Mucosa of stomach (tissue), 1 donor: ENCODE results near the gene TAT.
A peak's percentile ranks its signal among the peaks of the same experiment; 100 is the strongest.
"Not testable (repeated sequence)": the region's sequence is repeated elsewhere in the genome, so short reads cannot be mapped to it uniquely, and the experiment has no call there.

Experiments
- H3K27me3 ChIP-seq: one replicate; pipeline ENCODE4 v1.7.0; 2013; ENCODE audit warnings: mild to moderate bottlenecking, low read length; ENCODE audit not compliant: control insufficient read depth, insufficient read depth
- H3K36me3 ChIP-seq: one replicate; pipeline ENCODE4 v1.7.0; 2013; ENCODE audit warnings: low read length; ENCODE audit not compliant: control insufficient read depth, insufficient read depth
- H3K4me1 ChIP-seq: one replicate; pipeline ENCODE4 v1.7.0; 2013; ENCODE audit warnings: mild to moderate bottlenecking, low read length; ENCODE audit not compliant: control insufficient read depth, insufficient read depth
- H3K4me3 ChIP-seq: one replicate; pipeline ENCODE4 v1.7.0; 2013; ENCODE audit warnings: low read length
- H3K9ac ChIP-seq: one replicate; pipeline ENCODE4 v1.7.0; 2013; ENCODE audit warnings: mild to moderate bottlenecking, low read length, moderate library complexity
- H3K9me3 ChIP-seq: one replicate; pipeline ENCODE4 v1.7.0; 2013; ENCODE audit warnings: mild to moderate bottlenecking, low read length, moderate library complexity; ENCODE audit not compliant: control insufficient read depth
- donor health status: Pancreatic carcinoma.

Gene TAT

DNA sequence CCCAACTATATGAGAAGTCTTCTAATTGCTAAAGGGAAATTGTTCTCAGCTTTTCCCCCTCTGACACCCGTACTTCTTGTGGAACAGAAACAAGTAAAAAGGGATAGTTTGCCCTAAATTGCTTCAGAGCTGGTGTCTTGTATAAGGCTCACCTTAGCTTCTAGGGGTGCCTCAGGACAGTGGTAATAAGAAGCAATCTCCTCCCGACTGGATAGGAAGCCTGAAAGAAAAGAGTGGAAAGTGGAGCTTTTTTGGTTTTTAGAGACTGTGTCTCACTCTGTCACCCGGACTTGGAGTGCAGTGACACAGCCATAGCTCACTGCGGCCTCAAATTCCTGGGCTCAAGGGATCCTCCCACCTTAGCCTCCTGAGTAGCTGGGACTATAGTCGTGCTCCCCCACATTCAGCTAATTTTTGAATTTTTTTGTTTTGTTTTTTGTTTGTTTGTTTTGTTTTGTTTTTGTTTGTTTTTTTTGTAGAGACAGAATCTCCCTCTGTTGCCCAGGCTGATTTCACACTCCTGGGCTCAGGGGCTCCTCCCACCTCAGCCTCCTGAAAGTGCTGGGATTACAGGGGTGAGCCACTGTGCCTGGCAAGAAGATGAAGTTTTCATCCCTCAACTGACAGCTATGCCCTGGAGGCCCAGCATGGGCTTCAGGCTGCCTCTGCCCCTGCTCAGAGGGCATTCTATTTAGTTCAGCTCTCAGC lies 3.4 kb downstream of the TAT start:
- Histone ChIP-seq H3K9ac (no peak overlapping the region), H3K9me3 (no peaks in the 10 kb centered on the region), H3K4me1 (no peaks in the 10 kb centered on the region), H3K4me3 (no peak overlapping the region), H3K36me3 (no peaks in the 10 kb centered on the region), H3K27me3 (no peaks in the 10 kb centered on the region)

DNA sequence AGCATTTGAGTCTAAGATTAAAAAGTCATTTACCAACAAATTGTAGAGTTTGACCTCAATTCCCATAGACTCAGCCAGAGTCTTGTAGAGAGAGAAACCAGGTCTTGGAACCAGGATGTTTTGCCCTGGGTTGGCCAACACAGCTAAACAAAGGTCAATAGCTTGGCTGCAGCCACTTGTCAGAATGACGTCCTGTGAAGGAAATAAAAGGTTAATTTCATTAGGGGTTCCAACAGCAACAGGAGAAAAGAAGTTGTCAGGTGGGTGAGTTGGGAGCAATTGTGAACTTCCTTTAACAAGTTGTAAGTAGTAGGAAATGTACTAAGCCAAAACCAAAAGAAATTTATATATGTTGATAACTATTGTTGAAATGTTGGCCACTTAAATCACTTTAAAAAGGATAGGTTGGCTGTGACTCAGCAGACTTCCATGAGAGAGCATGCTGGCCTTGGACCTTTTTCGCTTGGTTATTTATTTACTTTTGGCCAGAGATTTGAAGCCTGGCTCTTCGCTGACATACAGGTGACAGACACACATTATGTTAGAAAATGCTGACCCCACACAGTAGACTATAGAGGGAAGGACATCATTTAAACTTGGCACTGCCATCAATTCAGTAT lies 4.3 kb downstream of the TAT start:
- Histone ChIP-seq H3K27me3 (no peaks in the 10 kb centered on the region), H3K36me3 (no peaks in the 10 kb centered on the region), H3K9ac (no peak overlapping the region), H3K4me1 (no peaks in the 10 kb centered on the region), H3K4me3 (no peak overlapping the region), H3K9me3 (no peaks in the 10 kb centered on the region)

DNA sequence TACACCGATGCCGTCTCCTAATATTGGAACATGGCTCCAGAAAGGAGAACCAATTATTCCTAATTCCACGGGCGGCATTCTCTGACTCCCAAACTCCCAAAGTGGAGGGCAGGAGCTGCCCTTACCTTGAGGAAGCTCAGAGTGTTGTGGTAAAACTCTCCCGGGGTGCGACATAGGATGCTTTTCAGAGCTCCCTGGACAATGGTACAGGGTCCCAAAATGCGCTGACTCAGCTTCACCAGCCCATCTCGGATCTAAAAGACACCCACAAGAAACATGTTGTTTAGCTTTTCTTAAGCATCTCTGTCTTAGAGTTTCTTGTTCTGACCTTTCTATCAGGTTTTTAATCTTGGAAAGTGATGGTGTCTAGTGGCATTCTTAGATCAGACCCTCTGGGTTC lies 6.7 kb downstream of the TAT start:
- Histone ChIP-seq H3K9ac (no peak overlapping the region), H3K4me1 (peaks cover 6% of the 10 kb centered on the region), H3K36me3 (no peaks in the 10 kb centered on the region), H3K27me3 (no peaks in the 10 kb centered on the region), H3K4me3 (no peak overlapping the region), H3K9me3 (no peaks in the 10 kb centered on the region)

DNA sequence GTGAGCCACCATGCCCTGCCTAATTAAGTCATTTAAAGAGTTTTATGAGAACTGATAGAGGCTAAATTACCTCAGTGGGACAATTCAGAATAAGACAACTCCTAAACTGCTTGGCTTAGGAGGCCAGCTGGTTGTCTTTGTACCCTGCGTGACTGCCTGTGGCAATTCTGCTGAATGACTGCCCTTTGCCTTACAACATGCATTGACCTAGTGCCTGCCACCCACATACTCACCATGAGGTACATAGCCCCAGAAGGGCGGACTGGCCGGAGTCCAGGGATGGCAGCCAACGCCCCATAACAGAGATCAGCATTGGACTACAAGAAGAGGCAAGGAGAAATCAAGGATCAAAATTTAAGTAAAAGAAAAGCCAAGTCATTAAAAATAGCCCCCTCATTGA lies 7.3 kb downstream of the TAT start:
- H3K36me3 ChIP-seq, result no peaks in the 10 kb centered on the region
- H3K4me3 ChIP-seq, result no peak overlapping the region
- H3K9me3 ChIP-seq, result no peaks in the 10 kb centered on the region
- H3K9ac ChIP-seq, result no peak overlapping the region
- peaks cover 6% of the 10 kb centered on the region for H3K4me1 ChIP-seq
- no peaks in the 10 kb centered on the region for H3K27me3 ChIP-seq

DNA sequence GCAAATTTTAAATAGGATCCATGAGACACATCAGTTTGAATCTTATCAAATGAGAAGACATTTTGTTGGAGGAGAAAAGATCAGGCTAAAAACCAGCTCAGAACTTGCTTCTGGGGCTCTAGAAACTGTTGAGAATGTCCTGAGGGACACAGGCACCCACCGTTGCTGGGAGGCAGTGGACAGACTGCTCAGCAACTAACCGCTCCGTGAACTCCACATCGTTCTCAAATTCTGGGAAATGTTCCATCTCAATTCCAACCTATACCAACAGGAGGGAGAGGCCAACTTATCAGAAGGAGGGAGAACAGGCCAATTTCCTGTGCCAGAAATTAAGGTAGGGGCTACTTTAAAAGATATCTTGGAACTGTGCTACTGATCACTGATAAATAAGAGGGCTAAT lies 8.3 kb downstream of the TAT start:
- Histone ChIP-seq H3K27me3 (no peaks in the 10 kb centered on the region), H3K4me1 (peaks cover 6% of the 10 kb centered on the region), H3K9me3 (no peaks in the 10 kb centered on the region), H3K9ac (no peak overlapping the region), H3K4me3 (no peak overlapping the region), H3K36me3 (no peaks in the 10 kb centered on the region)

DNA sequence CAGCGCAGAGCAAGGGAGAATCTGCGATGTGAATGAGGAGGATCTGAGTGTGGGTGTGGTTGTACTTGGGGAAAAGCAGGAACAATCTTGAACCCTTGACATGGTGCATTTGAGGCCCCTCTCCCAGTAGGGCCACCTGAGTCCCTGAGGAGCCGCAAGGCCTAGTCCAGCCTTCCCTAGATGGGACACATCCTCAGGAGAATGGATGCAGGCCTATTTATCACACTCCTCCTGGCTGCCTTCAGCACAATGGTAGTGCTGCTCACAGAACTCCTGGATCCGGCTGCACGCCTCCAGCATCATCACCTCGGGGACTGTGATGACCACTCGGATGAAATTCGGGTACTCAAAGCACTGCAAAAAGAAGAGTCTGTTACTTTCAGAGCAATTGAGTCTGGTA lies 9.0 kb downstream of the TAT start:
- Histone ChIP-seq H3K36me3 (no peaks in the 10 kb centered on the region), H3K27me3 (no peaks in the 10 kb centered on the region), H3K9me3 (no peaks in the 10 kb centered on the region), H3K4me1 (peaks cover 6% of the 10 kb centered on the region), H3K9ac (no peak overlapping the region), H3K4me3 (no peak overlapping the region)

DNA sequence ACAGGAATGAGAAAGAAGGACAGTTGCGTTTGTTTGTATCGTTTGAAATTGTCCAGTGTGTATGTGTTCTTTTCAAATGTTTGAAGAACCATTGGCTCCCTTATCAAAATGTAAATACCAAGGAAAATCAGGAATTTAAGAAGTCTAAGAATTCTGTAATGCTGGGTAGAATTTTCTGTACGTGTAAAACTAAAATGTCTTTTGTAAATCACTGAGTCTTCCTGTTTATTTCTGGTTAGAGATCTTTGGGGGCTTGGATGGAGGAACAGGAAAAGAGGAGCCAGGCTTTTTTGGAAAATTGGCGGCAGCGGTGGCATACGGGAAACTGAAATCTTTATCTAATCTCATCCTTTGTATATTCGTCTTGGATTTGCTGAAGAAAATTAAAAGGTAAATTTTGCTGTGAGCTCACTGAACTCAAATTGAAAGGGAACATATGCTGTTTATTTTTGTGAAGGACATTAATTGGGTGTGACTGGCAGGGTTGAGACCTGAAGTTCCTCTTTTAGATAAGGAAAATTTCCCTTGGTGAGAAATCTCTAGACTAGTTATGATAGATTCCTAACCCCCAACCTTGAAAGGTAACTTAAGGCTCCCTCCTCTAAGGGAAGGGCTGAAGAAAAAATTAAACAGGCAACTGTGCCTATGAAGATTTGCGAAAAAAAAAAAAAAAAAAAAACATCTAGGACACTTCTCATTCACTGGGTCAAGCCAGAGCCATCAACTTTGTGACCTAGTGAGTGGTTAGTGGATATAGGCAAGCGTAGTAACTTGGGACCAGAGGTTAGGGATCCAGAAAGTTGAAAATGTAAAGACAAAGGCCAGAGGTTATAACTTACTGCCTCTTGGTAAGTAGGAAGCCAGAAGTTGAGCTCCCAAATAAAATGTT lies 10.8 kb downstream of the TAT start:
- Histone ChIP-seq H3K4me1 (peaks cover 6% of the 10 kb centered on the region), H3K27me3 (no peaks in the 10 kb centered on the region), H3K4me3 (no peak overlapping the region), H3K9me3 (no peaks in the 10 kb centered on the region), H3K36me3 (no peaks in the 10 kb centered on the region), H3K9ac (no peak overlapping the region)

DNA sequence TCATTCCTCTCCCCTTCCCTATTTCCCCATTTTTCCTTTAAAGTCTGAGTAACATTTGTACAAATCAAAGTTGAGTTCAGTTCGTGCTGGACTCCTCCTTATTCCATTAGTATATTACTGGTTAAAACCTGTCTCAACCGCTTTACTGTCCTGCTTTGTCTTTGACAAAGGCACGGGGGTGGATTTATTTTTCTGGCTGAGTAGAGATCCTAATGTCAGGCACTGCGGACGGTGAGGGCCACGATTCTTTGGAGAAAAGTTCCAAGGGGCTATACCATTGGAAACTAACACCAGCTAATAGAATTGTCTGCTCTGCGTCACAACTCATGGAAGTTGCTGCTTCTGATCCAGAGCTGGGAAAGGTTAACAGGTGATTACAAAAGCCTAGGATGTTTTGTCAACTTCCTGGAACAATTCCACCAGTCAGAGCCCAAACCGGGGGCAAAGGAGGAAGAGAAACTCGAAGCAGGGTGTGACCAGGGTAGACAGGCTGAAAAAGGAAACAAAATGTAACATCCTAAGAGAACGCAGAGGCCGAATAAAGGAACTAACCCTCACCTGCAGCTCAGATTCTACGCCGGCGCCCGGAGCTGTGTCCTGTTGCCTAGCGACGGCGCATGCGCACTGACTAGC lies 12.4 kb downstream of the TAT start:
- Histone ChIP-seq H3K36me3 (no peaks in the 10 kb centered on the region), H3K9me3 (no peaks in the 10 kb centered on the region), H3K4me3 (peak overlapping the region; percentile 67), H3K4me1 (peaks cover 6% of the 10 kb centered on the region), H3K9ac (peak overlapping the region; percentile 61), H3K27me3 (no peaks in the 10 kb centered on the region)

DNA sequence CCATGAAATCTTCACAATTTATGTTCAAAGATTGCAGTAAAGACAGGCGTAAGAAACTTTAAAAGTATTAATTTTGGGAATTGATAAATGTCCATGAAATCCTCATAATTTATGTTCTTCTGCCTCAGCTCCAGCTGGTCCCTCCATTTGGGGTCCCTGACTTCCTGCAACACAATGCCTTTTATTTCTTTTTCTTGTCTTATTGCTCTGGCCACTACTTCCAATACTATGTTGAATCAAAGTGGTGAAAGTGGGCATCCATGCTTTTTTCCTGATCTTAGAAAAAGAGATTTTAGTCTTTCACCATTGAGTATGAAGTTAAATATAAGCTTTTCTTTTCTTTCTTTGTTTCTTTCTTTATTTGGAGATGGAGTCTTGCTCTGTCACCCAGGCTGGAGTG lies 14.3 kb downstream of the TAT start:
- H3K9me3 ChIP-seq, result no peaks in the 10 kb centered on the region
- no peaks in the 10 kb centered on the region for H3K36me3 ChIP-seq
- no peaks in the 10 kb centered on the region for H3K27me3 ChIP-seq
- H3K9ac ChIP-seq, result no peak overlapping the region
- H3K4me3 ChIP-seq, result no peak overlapping the region
- H3K4me1 ChIP-seq, result peaks cover 6% of the 10 kb centered on the region

DNA sequence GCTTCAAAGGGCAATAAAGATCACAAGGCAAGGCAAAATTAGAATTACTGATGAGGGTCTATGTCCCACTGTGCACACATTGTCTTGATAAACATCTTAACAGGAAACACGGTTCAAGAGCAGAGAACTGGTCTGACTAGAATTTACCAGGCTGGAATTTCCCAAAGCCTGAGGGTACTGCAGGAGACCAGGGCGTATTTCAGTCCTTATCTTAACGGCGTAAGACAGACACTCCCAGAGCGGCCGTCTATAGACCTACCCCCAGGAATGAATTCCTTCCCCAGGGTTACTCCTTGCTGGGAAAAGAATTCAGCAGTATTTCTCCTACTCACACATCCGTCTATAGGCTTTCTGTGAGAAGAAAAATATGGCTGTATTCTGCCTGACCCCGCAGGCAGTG lies 15.0 kb downstream of the TAT start:
- not testable (repeated sequence) for H3K9ac ChIP-seq, H3K4me1 ChIP-seq, H3K27me3 ChIP-seq, H3K4me3 ChIP-seq, H3K36me3 ChIP-seq, H3K9me3 ChIP-seq

DNA sequence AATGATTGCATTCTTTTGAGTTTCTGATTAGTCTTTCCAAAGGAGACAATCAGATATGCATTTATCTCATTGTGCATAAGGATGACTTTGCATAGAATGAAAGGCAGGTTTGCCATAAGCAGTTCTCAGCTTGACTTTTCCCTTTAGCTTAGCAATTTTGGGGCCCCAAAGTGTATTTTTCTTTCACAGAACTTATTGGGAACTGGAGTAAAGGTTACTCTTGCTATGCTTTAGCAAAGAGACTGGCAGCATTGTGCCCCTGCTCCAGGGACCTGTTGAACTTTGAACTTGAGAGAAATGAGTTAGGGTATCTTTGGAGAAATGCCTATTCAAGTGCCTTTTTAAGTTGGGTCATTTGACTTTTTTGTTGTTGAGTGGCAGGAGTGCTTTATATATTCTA lies 17.0 kb downstream of the TAT start:
- no peak overlapping the region for H3K9ac ChIP-seq
- H3K27me3 ChIP-seq, result no peaks in the 10 kb centered on the region
- H3K36me3 ChIP-seq, result no peaks in the 10 kb centered on the region
- no peaks in the 10 kb centered on the region for H3K9me3 ChIP-seq
- H3K4me3 ChIP-seq, result no peak overlapping the region
- H3K4me1 ChIP-seq, result no peaks in the 10 kb centered on the region
